Midbrain (tissue), 1 donor: Measurements from ENCODE around the gene CCL3.
"Not testable (repeated sequence)": the region's sequence is repeated elsewhere in the genome, so short reads cannot be mapped to it uniquely, and the experiment has no call there.

ENCODE experiments used
- DNase-seq: peaks from one replicate; lab custom pipeline; 2025; lab: John Stamatoyannopoulos, UW

The CCL3 gene

GRCh38 chr17:36089888-36090836 lies at the start of gene CCL3:
Gene CCL3 (minus strand): TSS chr17:36090143. CDS start chr17:36090058, 85 bp downstream.
- DNase-seq, result peak; percentile 10

- DNase-seq, result no peak
These were observed 46.5 kb upstream of the CCL3 start for GRCh38 chr17:36136439-36136838.

GRCh38 chr17:36136036-36136435 lies 46.1 kb upstream of the CCL3 start:
- DNase-seq, result no peak

GRCh38 chr17:36135465-36135864 lies 45.5 kb upstream of the CCL3 start:
- DNase-seq, result no peak

GRCh38 chr17:36133602-36134236 lies 43.8 kb upstream of the CCL3 start:
- DNase-seq, result no peak

GRCh38 chr17:36132421-36132831 lies 42.5 kb upstream of the CCL3 start:
- no peak for DNase-seq

- no peak for DNase-seq
These were observed 42.0 kb upstream of the CCL3 start for GRCh38 chr17:36131931-36132330.

- no peak for DNase-seq
These were observed 41.5 kb upstream of the CCL3 start for GRCh38 chr17:36131421-36131820.

- no peak for DNase-seq
These were observed 40.4 kb upstream of the CCL3 start for GRCh38 chr17:36130346-36130745.

GRCh38 chr17:36129616-36130015 lies 39.7 kb upstream of the CCL3 start:
- DNase-seq, result no peak

GRCh38 chr17:36128411-36128978 lies 38.6 kb upstream of the CCL3 start:
- no peak for DNase-seq

GRCh38 chr17:36127911-36128310 lies 38.0 kb upstream of the CCL3 start:
- no peak for DNase-seq

- DNase-seq, result no peak
These were observed 37.4 kb upstream of the CCL3 start for GRCh38 chr17:36127199-36127893.

GRCh38 chr17:36124879-36125824 lies 35.2 kb upstream of the CCL3 start:
- DNase-seq, result no peak

- DNase-seq, result no peak
These were observed 33.5 kb upstream of the CCL3 start for GRCh38 chr17:36123431-36123830.

- DNase-seq, result not testable (repeated sequence)
These were observed 31.2 kb upstream of the CCL3 start for GRCh38 chr17:36121099-36121498.

- no peak for DNase-seq
These were observed 30.3 kb upstream of the CCL3 start for GRCh38 chr17:36120221-36120620.

GRCh38 chr17:36118477-36119353 lies 28.8 kb upstream of the CCL3 start:
- DNase-seq, result no peak

- DNase-seq, result no peak
These were observed 27.8 kb upstream of the CCL3 start for GRCh38 chr17:36117505-36118382.
